ENCODE data around the gene PNN.
A peak's percentile ranks its signal among the peaks of the same experiment; 100 is the strongest.
"Not testable (repeated sequence)": the region's sequence is repeated elsewhere in the genome, so short reads cannot be mapped to it uniquely, and the experiment has no call there.

The PNN gene

DNA sequence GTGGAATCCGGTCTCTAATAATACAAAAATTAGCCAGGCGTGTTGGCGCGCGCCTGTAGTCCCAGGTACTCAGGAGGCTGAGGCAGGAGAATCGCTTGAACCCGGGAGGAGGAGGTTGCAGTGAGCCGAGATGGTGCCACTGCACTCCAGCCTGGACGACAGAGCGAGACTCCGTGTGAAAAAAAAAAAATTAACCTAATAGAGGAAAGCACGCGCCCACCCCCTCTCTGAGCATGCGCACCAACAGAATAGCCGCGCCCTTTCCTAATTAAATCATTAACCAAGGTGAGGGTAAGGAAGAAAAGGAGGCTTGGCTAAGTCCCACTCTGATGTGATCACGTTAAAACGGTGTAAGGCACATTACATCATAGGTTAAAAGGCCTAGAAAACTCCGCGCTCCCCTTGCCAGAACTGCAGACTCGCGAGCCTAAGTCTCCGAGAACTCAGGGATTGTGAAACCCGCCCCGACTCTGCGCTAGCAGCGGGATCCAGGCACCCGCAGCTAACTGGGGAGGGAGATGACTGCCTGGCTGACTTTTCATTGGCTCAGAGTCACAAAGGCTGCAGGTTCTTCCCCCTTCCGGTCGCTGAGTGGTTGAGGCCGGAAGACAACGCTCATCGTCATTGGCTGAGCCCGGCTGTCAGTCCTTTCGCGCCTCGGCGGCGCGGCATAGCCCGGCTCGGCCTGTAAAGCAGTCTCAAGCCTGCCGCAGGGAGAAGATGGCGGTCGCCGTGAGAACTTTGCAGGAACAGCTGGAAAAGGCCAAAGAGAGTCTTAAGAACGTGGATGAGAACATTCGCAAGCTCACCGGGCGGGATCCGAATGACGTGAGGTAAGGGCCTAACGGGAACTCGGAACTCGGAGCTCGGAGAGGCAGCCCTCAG, at the start of gene PNN:
Gene PNN, plus strand, starts transcription at position 695 of the 885 bp plus-strand sequence. Its CDS starts 26 bp downstream, at position 721.
- peak; percentile 99 for DNase-seq

DNA sequence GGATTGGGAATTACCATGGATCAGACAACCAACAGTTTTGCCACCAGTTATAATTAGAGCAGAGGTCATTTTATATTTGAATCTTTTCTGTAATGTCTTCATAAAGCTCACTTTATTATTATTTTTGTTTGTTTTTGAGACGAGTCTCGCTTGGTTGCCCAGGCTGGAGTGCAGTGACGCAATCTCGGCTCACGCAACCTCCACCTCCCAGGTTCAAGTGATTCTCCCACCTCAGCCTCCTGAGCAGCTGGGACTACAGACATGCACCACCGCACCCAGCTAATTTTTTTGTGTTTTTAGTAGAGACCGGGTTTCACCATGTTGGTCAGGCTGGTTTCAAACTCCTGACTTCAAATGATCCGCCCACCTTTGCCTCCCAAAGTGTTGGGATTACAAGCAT, 37.2 kb upstream of the PNN start:
- DNase-seq: not testable (repeated sequence)

DNA sequence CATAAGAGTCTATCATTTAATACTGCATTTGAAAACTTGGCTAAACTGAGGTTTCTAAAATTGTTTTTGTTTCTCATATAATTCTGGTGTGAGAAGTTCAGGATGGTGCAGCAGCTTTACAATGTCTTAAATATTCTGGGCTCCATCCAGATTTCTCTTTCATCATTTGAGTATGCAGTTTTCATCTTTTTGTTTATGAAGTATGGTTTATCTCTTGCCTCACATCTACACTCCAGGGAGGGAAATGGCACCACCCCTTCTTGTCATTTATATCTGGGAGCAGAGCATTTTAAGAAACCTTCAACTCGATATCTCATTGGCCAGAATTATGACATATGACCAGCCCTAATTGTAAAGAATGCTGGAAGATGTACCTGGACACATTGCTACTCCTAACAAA, 36.6 kb upstream of the PNN start:
- no peak for DNase-seq

DNA sequence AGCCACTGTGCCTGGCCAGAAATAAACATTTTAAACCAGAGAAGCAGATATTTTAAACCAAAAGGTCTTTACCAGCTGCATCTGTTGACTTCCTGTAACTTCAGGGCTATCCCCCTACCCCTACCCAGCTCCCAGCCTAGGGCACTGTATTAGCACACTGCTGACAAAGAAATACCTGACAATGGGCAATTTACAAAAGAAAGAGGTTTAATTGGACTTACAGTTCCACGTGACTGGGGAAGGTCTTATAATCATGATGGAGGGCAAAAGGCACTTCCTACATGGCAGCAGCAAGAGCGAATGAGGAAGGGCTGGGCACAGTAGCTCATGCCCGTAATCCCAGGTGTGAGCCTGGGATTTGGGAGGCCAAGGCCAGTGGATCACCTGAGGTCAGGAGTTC, 34.9 kb upstream of the PNN start:
- no peak for DNase-seq

DNA sequence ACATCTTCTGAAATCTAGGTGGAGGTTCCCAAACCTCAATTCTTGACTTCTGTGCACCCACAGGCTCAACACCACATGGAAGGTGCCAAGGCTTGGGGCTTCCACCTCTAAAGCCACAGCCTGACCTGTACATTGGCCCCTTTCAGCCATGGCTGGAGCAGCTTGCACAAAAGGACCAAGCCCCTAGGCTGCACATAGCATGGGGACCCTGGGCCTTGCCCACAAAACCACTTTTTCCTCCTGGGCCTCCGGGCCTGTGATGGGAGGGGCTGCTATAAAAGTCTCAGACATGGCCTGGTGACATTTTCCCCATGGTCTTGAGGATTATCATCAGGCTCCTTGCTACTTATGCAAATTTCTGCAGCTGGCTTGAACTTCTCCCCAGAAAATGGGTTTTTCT, 33.4 kb upstream of the PNN start:
- not testable (repeated sequence) for DNase-seq

DNA sequence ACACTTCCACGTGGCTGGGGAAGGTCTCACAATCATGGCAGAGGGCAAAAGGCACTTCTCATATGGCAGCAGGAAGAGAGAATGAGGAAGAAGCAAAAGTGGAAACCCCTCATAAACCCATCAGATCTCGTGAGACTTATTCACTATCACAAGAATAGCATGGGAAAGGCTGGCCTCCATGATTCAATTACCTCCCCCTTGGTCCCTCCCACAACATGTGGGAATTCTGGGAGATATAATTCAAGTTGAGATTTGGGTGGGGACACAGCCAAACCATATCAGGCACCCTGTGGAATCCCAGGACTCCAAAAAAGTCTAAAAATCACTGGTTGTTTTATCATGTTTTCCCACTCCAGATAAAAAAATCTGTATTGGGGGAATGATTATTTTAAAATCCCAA, 31.8 kb upstream of the PNN start:
- not testable (repeated sequence) for DNase-seq

DNA sequence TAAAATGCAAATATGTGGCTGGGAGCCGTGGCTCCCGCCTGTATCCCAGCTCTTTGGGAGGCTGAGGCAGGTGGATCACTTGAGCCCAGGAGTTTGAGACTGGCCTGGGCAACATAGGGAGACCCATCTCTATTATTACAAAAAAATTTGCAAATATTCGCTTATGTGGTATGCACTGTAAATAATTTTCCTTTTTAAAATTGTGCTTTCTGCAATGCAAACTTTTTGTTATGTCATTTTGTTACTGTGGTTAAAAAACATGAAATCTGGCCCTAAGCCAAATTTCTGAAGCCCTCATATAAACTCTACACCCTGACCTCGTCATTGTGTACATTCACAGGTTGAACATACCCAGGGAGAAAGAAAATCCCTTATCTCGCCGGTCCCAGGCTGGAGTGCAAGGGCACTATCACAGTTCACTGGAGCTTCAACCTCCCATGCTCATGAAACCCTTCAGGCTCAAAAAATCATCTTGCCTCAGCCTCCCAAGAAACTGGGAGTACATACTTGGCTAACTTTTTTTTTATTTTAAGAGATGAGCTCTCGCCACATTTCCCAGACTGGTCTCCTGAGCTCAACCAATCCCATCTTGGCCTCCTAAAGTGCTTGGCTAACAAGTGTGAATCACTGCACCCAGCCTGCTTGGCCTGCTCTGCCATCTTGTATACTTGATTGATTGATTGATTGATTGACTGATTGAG, 29.6 kb upstream of the PNN start:
- no peak for DNase-seq

DNA sequence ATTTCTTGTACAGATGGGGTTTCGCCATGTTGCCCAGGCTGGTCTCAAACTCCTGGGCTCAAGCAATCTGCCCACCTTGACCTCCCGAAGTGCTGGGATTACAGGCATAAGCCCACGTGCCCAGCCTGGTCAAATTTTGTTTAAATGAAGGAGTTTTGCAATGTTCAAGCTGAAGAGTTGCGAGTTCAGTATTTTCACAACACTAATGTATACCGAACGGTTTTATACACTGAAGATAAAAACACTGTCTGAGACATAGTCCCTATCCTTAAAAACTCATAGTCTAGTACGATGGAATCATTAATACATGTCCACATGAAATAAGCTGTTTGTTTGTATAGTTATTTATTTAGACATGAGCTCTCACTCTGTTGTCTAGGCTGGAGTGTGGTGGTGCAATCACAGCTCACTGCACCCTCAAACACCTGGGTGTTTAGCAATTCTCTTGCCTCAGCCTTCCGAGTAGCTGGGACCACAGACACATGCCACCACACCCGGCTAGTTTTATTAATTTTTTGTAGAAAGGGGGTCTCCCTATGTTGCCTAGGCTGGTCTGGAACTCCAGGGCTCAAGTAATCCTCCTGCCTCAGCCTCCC, 20.4 kb upstream of the PNN start:
- DNase-seq: no peak

DNA sequence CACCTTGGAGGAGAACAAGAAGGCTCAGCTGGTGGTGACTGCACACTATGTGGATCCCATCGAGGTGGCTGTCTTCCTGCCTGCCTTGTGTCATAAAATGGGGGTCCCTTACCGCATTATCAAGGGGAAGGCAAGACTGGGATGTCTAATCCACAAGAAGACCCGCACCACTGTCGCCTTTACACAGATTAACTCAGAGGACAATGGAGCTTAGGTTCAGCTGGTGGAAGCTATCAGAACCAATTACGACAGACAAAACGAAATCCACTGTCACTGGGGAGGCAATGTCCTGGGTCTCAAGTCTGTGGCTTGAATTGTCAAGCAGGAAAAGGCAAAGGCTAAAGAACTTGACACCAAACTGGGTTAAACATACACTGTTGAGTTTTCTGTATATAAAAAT, 17.6 kb upstream of the PNN start:
- DNase-seq: peak; percentile 69

DNA sequence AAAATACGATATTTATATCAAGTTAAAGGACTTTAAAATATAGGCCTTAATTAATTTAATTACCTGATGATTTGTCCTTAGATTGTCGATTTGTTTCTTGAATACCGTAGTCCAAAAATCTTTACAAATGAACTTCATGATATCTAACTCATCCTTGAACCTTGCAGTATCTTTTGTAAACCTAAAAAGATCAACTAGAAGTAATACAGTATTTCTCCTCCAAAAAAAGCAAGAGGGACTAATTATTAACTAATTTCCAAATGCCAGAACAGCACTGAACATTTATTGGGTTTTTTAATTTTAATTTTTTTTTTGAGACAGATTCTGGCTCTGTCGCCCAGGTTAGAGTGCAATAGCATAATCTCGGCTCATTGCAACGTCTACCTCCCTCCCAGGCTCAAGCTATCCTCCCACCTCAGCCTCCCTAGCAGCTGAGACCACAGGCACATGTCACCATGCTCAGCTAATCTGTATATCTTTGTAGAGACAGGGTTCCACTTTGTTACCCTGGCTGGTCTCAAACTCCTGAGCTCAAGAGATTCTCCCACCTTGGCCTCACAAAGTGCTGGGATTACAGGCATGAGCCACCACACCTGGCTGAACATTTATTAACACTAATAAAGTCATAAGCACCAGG, 16.7 kb upstream of the PNN start:
- no peak for DNase-seq

DNA sequence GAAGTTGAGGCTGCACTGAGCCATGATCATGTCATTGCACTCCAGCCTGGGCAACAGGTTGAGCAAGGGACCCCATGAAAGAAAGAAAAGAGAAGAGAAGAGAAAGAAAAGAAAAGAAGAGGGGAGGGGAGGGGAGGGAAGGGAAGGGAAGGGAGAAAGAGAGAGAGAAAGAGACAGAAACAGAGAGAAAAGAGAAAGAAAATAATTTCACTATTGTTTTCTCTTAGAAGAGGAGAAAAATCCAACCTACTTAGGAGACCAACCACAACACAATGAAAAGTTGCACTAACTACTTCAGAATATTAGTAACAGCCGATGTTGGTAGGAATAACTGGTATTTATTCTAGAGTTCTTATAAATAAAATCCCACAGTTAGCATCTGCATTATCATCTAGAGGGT, 14.6 kb upstream of the PNN start:
- DNase-seq: no peak

DNA sequence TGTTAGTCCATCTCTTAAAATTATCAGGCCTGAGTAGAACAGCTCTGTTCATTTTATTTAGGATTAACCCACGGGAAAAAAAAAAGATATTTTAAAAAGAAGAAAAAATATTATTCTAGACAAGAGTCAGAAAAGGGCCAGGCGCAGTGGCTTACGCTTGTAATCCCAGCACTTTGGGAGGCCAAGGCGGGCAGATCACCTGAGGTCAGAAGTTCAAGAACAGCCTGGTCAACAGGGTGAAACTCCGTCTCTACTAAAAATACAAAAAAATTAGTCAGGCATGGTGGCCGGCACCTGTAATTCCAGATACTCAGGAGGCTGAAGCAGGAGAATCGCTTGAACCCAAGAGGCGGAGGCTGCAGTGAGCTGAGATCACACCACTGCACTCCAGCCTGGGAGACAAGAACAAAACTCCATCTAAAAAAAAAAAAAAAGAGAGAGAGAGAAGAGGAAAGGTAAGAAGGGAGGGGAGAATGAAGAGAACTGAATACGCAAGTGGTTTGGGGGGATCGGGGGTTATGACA, 7.2 kb upstream of the PNN start:
- not testable (repeated sequence) for DNase-seq

DNA sequence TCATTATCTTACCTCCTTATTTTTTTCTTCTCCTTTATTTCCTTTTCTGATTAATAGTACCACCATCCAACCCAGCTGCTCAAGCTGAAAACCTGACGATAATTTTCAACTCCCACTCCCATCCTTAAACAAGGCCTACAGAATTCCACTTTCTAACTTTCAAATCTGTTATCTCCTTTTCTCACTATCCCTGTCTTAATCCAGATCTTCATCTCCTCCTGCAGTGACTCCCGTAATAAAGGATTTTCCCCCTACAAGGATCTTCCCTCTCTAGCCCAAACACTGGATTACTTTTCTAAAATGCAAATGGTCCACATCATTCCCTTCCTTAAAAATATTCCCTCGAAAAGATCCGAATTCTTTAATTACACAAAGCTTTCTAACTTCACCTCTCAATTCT, 6.5 kb upstream of the PNN start:
- no peak for DNase-seq

DNA sequence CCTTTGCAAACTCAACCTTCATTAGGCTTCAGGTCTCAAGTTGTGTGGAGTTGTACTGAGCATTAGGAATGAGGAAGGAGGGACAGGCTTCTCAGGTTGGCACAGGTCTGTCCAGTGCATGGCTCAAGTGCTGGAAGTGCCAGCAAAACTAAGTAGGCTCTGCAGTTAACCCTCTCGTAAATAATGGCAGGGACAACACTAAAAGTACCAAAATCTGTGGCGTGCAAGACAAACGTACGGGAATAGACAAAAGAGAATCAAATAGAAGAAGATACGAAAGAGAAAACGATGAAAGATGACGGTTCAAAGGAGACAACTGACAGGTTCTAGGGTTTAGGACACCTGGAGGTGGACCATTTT, 5.5 kb upstream of the PNN start:
- no peak for DNase-seq

DNA sequence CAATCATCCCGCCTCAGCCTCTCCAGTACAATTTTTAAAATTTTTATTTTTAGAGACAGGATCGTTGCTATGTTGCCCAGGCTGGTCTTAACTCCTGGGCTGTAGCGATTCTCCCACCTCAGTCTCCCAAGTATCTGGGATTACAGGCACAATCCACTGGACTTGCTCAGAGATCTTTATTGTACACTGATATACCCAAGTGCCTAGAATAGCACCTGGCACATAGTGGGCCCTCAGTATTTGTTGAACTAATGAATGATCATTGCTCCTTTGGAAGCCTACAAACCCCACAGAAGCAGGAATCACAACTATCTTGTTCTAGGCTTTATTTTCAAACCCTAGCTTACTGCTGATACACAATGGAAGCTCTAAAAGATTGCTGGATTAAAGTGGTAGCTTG, 1.9 kb upstream of the PNN start:
- no peak for DNase-seq

DNA sequence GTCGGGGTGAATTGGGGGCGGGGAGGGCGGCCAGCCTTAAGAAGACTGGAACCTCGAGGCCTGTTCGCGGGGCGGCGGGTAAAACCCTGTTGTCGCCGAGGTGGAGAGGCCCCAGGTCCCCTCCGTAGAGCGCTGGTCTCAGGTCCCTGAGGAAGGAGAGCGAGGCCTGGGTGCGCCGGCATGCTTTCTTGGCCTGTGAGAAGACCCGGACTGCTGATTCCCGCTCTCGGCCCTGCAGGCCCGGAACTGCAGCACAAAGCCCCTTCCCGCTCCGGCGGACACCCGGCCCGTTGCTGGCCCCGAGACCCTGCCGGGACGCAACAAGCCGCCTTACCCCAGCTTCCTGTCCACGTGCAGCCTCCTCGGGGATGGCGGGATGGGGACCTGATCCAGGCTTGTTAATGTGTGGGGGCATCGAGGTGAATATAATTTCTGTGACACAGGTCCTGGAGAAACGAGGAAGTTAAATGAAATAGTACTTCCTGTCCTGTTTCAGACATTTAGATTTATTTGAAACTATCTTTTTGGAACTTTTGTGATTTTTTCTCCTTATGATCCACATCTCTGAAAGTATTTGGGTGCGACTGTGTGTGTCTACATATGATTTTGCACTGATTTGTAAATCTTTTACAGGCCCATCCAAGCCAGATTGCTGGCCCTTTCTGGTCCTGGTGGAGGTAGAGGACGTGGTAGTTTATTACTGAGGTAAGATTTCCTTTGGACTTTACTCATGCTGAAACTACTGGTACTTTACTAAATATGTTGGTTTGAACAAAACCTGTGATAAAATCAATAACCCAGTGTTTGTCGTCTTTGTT, 600 bp downstream of the PNN start:
- DNase-seq: no peak

DNA sequence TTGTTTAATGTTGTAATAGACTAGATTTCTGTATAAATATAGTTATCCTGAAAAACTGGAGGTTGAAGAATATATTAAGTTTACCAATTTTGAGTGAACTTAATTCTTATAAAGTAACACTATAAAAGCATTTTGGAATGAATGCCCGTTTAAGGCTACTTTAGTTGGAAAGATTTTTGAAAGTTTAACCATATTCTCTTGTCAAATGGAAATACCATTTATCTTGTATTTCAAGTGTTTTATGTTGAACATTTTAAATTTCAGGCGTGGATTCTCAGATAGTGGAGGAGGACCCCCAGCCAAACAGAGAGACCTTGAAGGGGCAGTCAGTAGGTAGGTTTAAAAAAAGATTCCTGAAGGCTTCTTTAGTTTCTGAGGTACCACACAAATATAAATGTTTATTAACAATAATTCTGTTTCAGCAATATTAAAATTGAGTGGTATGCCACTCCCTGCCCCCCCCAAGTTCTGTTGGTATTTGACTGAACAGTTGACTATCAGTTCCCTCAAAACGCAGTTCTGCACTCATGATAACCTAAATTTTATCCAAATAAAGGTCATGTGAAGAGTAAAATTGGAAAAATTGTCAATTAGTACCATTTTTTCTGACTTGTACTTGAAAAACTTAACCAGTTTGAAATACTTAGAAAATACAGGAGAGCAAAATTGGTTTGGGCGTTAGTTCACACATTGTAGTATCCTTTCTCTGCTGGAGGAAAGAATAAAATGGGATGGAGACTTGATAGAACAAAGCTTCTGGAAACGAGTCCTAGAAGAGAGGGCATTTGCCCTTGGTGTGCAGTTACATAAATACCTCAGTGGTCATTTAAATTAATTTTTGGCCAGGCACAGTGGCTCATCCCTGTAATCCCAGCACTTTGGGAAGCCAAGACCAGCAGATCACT, 1.5 kb downstream of the PNN start:
- no peak for DNase-seq

DNA sequence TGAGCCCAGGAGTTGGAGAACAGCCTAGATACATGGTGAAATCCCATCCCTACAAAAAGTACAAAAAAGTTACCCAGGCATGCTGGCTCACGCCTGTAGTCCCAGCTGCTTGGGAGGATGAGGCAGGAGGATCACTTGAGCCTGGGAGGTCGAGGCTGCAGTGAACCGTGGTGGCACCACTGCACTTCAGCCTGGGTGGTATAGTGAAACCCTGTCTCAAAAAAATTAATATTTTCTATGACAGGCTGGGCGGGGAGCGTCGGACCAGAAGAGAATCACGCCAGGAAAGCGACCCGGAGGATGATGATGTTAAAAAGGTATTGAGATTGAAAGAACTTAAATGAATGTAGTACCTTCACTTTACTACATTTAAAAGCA, 2.1 kb downstream of the PNN start:
- DNase-seq: no peak

DNA sequence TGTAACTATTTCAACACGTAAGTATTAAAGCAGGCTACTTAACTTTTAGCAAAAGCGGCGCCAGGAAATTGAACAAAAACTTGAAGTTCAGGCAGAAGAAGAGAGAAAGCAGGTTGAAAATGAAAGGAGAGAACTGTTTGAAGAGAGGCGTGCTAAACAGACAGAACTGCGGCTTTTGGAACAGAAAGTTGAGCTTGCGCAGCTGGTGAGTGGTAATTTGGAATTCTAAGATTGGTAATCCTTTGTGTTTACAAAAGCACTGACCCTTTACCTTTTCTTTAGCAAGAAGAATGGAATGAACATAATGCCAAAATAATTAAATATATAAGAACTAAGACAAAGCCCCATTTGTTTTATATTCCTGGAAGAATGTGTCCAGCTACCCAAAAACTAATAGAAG, 4.0 kb downstream of the PNN start:
- no peak for DNase-seq

DNA sequence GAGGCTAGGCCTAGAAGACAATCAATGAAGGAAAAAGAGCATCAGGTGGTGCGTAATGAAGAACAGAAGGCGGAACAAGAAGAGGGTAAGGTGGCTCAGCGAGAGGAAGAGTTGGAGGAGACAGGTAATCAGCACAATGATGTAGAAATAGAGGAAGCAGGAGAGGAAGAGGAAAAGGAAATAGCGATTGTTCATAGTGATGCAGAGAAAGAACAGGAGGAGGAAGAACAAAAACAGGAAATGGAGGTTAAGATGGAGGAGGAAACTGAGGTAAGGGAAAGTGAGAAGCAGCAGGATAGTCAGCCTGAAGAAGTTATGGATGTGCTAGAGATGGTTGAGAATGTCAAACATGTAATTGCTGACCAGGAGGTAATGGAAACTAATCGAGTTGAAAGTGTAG, 5.5 kb downstream of the PNN start:
- DNase-seq: no peak

DNA sequence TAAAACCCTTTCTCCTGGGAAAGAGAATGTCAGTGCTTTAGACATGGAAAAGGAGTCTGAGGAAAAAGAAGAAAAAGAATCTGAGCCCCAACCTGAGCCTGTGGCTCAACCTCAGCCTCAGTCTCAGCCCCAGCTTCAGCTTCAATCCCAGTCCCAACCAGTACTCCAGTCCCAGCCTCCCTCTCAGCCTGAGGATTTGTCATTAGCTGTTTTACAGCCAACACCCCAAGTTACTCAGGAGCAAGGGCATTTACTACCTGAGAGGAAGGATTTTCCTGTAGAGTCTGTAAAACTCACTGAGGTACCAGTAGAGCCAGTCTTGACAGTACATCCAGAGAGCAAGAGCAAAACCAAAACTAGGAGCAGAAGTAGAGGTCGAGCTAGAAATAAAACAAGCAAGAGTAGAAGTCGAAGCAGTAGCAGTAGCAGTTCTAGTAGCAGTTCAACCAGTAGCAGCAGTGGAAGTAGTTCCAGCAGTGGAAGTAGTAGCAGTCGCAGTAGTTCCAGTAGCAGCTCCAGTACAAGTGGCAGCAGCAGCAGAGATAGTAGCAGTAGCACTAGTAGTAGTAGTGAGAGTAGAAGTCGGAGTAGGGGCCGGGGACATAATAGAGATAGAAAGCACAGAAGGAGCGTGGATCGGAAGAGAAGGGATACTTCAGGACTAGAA, 6.1 kb downstream of the PNN start:
- DNase-seq: no peak

Measured in eye (tissue), 1 donor.